ENCODE data around the gene CCNT1. TPM values are rescaled to one million over a fixed set of nuclear protein-coding genes. Genes with fewer than 3 reads are reported as not detected.
"Not testable (repeated sequence)": the region's sequence is repeated elsewhere in the genome, so short reads cannot be mapped to it uniquely, and the experiment has no call there.

Gene CCNT1
- total and polyA plus RNA-seq, 5 donors = 3.9 to 23.7 (median 21.3) TPM

DNA sequence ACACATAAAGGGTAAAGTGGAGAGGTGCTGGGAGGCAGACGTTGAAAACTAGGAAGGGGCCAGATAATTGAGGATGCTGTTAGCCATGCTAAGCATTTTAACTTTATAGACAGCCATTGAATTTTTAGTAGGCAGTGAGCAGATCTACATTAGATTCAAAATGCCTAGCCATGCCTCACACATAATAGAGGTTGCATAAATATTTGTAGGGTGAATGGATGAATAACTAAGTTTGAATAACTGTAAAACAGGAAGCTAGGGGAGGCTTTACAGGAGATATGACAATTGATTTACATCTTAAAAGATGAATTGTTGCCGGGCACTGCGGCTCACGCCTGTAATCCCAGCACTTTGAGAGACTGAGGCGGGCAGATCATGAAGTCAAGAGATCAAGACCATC lies 12.3 kb upstream of the CCNT1 start:
- H3K27ac ChIP-seq (ENCODE audit: low read length) = no peak overlapping the region
- no peaks in the 10 kb centered on the region for H3K9me3 ChIP-seq (ENCODE audit: control insufficient read depth, low read length)
- H3K27me3 ChIP-seq (ENCODE audit: control insufficient read depth, insufficient read depth) = no peaks in the 10 kb centered on the region
- ATAC-seq = no peak
- no peaks in the 10 kb centered on the region for H3K4me1 ChIP-seq (ENCODE audit: control insufficient read depth, insufficient read depth, low read length)
- DNase-seq = no peak
- no peak overlapping the region for H3K4me3 ChIP-seq (ENCODE audit: low read length)
- WGBS = 77% methylated on average over 5 of the region's 5 CpGs
- intact Hi-C loops (cut with DNase I) = no loop called here

DNA sequence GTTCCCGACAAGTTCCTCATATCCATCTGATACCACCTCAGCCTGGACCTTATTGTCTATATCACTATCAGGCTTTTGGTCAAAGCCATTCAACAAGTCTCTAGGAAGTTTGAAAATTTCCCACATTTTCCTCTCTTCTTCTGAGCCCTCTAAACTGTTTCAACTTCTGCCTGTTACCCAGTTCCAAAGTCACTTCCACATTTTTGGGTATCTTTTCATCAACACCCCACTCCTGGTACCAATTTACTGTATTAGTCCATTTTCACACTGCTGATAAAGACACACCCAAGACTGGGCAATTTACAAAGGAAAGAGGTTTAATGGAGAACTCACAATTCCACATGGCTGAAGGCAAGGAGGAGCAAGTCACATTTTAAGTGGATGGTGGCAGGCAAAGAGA lies 4.2 kb upstream of the CCNT1 start:
- 96% methylated on average over 1 of the region's 1 CpG for WGBS
- H3K27me3 ChIP-seq (ENCODE audit: control insufficient read depth, insufficient read depth); intact Hi-C loops (cut with DNase I): not testable (repeated sequence)

DNA sequence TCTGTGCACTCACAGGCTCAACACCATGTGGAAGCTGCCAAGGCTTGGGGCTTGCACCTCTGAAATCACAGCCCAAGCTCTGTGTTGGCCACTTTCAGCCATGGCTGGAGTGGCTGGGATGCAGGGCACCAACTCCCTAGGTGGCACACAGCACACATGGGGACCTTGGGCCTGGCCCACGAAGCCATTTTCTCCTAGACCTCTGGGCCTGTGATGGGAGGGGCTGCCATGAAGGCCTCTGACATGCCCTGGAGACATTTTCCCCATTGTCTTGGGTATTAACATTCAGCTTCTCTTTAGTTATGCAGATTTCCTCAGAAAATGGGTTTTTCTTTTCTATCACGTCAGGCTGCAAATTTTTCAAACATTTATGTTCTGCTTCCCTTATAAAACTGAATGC lies 3.7 kb upstream of the CCNT1 start:
- 83% methylated on average over 2 of the region's 2 CpGs for WGBS
- H3K4me1 ChIP-seq (ENCODE audit: control insufficient read depth, insufficient read depth, low read length); H3K4me3 ChIP-seq (ENCODE audit: low read length); ATAC-seq; intact Hi-C loops (cut with DNase I); H3K27me3 ChIP-seq (ENCODE audit: control insufficient read depth, insufficient read depth); DNase-seq; H3K9me3 ChIP-seq (ENCODE audit: control insufficient read depth, low read length); H3K27ac ChIP-seq (ENCODE audit: low read length): not testable (repeated sequence)

More for the DNA sequence above, 4.2 kb upstream of the CCNT1 start:
- not testable (repeated sequence) for H3K4me1 ChIP-seq (ENCODE audit: control insufficient read depth, insufficient read depth, low read length); H3K9me3 ChIP-seq (ENCODE audit: control insufficient read depth, low read length); H3K4me3 ChIP-seq (ENCODE audit: low read length); H3K27ac ChIP-seq (ENCODE audit: low read length); ATAC-seq; DNase-seq

DNA sequence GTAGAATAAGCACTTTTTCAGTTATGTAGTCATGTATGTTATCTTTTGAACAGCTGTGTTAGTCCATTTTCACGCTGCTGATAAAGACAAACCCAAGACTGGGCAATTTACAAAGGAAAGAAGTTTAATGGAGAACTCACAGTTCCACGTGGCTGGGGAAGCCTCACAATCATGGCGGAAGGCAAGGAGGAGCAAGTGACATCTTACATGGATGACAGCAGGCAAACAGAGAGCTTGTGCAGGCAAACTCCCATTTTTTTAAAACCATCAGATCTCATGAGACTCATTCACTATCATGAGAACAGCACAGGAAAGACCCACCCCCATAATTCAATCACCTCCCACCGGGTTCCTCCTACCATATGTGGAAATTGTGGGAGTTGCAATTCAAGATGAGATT lies 2.5 kb upstream of the CCNT1 start:
- H3K4me3 ChIP-seq (ENCODE audit: low read length); DNase-seq; H3K9me3 ChIP-seq (ENCODE audit: control insufficient read depth, low read length); ATAC-seq; intact Hi-C loops (cut with DNase I); H3K27me3 ChIP-seq (ENCODE audit: control insufficient read depth, insufficient read depth); H3K4me1 ChIP-seq (ENCODE audit: control insufficient read depth, insufficient read depth, low read length); H3K27ac ChIP-seq (ENCODE audit: low read length): not testable (repeated sequence)
- WGBS = 74% methylated on average over 4 of the region's 4 CpGs

DNA sequence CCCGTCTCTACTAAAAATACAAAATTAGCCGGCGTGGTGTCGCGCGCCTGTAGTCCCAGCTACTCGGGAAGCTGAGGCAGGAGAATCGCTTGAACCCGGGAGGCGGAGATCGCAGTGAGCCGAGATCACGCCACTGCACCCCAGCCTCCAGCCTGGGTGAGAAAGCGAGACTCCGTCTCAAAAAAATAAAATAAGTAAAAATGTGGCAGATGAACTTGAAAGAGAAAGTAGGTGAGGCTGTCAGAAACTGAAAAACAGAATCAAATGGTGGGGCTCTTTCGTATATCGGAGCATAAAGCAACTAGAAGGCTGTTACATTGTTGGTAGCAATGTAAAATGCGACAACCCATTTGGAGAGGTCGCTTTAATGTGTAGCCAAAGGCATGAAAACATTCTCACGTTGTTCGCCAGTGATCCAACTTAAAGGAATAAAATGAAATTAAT lies 767 bp upstream of the CCNT1 start:
- Histone ChIP-seq H3K27ac (ENCODE audit: low read length) (peak overlapping the region; percentile 84), H3K4me3 (ENCODE audit: low read length) (peak overlapping the region; percentile 73), H3K4me1 (ENCODE audit: control insufficient read depth, insufficient read depth, low read length) (peaks cover 2% of the 10 kb centered on the region), H3K27me3 (ENCODE audit: control insufficient read depth, insufficient read depth) (no peaks in the 10 kb centered on the region), H3K9me3 (ENCODE audit: control insufficient read depth, low read length) (no peaks in the 10 kb centered on the region)
- DNase-seq (no peak), ATAC-seq (peak in 1 of 2 donors; percentile 5)
- 10% methylated on average over 21 of the region's 21 CpGs for WGBS
- intact Hi-C loops (cut with DNase I) = no loop called here

DNA sequence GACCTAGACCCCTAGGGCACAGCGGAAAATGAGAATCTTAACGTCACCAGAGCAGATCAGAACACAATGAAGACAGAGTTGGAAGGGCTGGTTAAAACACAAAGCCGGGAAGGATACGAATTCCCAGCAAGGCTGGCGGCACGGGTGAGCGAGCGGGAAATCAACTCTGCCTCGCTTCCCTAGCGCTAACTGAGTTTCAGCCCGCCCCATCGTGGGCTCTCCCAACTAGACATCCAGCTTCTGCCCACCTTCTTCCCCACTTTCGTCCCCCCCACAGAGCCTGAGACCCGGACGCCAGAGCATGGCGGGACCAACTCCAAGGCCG lies 377 bp downstream of the CCNT1 start:
- Histone ChIP-seq H3K4me1 (ENCODE audit: control insufficient read depth, insufficient read depth, low read length) (peaks cover 2% of the 10 kb centered on the region), H3K27ac (ENCODE audit: low read length) (peak overlapping the region; percentile 80), H3K27me3 (ENCODE audit: control insufficient read depth, insufficient read depth) (no peaks in the 10 kb centered on the region), H3K9me3 (ENCODE audit: control insufficient read depth, low read length) (no peaks in the 10 kb centered on the region), H3K4me3 (ENCODE audit: low read length) (peak overlapping the region; percentile 85)
- DNase-seq = no peak
- intact Hi-C loops (cut with DNase I) = no loop called here
- peak in 1 of 2 donors; percentile 69 for ATAC-seq
- WGBS = under 1% methylated on average over 17 of the region's 17 CpGs

DNA sequence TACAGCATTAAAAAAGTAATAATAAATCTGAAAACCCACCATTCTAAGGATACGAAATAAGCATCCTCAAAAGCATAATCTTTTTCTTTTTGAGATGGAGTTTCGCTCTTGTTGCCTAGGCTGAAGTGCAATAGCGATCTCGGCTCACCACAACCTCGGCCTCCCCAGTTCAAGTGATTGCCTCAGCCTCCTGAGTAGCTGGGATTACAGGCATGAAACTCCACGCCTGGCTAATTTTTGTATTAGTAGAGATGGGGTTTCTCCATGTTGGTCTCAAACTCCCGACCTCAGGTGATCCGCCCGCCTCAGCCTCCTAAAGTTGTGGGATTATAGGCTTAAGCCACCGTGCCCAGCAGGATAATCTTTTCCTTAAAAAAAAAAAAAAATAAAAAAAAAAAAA lies 4.3 kb downstream of the CCNT1 start:
- 95% methylated on average over 10 of the region's 10 CpGs for WGBS
- no peak for DNase-seq
- H3K4me1 ChIP-seq (ENCODE audit: control insufficient read depth, insufficient read depth, low read length) = peaks cover 2% of the 10 kb centered on the region

DNA sequence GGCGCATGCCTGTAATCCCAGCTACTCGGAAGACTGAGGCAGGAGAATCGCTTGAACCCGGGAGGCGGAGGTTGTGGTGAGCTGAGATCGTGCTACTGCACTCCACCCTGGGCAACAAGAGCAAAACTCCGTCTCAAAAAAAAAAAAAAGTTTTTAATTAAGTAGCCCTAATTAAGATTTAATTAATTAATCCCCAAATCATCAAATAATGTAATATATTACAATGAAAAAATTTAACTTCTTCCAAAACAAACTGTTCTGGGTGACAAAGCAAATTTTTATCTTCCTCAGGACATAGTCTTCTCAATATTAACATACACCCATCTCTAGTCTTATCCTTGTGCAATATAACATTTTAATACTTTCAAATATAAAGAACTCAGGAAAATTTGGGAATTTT lies 17.7 kb downstream of the CCNT1 start:
- DNase-seq = peak in 1 of 3 donors; percentile 10
- 98% methylated on average over 7 of the region's 7 CpGs for WGBS
- H3K4me3 ChIP-seq (ENCODE audit: low read length); H3K9me3 ChIP-seq (ENCODE audit: control insufficient read depth, low read length); ATAC-seq; intact Hi-C loops (cut with DNase I); H3K27ac ChIP-seq (ENCODE audit: low read length); H3K27me3 ChIP-seq (ENCODE audit: control insufficient read depth, insufficient read depth); H3K4me1 ChIP-seq (ENCODE audit: control insufficient read depth, insufficient read depth, low read length): not testable (repeated sequence)

More for the DNA sequence above, 4.3 kb downstream of the CCNT1 start:
- intact Hi-C loops (cut with DNase I) = no loop called here
- Histone ChIP-seq H3K27me3 (ENCODE audit: control insufficient read depth, insufficient read depth) (no peaks in the 10 kb centered on the region), H3K9me3 (ENCODE audit: control insufficient read depth, low read length) (no peaks in the 10 kb centered on the region), H3K27ac (ENCODE audit: low read length) (no peak overlapping the region), H3K4me3 (ENCODE audit: low read length) (no peak overlapping the region)
- no peak for ATAC-seq

DNA sequence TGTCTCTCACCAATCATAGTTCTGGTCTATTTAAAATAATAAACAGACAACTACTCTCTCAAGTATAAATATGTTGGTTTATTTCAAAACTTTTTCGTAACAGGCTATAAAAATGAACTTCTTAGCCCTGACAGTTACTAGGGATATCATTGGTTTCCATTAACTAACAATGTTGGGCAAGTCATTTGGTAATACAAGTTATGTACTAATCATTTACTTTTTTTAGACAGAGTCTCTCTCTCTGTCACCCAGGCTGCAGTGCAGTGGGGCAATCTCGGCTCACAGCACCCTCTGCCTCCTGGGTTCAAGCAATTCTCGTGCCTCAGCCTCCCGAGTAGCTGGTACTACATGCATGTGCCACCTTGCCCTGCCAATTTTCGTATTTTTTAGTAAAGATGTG lies 19.9 kb downstream of the CCNT1 start:
- Histone ChIP-seq H3K4me3 (ENCODE audit: low read length) (no peak overlapping the region), H3K27me3 (ENCODE audit: control insufficient read depth, insufficient read depth) (no peaks in the 10 kb centered on the region), H3K9me3 (ENCODE audit: control insufficient read depth, low read length) (no peaks in the 10 kb centered on the region), H3K27ac (ENCODE audit: low read length) (no peak overlapping the region), H3K4me1 (ENCODE audit: control insufficient read depth, insufficient read depth, low read length) (no peaks in the 10 kb centered on the region)
- 91% methylated on average over 5 of the region's 5 CpGs for WGBS
- intact Hi-C loops (cut with DNase I) = no loop called here
- no peak for ATAC-seq
- DNase-seq = no peak

DNA sequence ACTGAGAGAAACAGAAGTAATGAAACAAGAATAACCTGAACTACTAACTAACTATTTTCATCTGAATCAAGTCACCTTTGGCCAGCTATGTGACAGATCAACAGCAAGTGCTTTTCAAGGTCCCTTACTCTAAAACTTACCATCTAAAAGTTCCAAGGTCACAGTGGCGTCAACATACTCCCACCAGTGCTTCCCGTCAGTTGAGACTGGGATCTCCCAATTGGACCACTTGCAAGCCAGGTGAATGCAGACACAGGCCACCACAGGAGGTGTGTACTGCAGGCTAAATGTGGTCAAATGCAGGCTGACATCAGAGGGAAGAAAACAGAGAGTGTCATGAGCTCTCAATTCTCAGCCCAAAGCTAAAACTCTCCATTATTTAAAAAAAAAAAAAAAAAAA lies 20.6 kb downstream of the CCNT1 start:
- H3K27ac ChIP-seq (ENCODE audit: low read length) = no peak overlapping the region
- WGBS = 93% methylated on average over 2 of the region's 2 CpGs
- H3K9me3 ChIP-seq (ENCODE audit: control insufficient read depth, low read length) = no peaks in the 10 kb centered on the region
- intact Hi-C loops (cut with DNase I) = no loop called here
- no peak overlapping the region for H3K4me3 ChIP-seq (ENCODE audit: low read length)
- H3K27me3 ChIP-seq (ENCODE audit: control insufficient read depth, insufficient read depth) = no peaks in the 10 kb centered on the region
- peaks cover 2% of the 10 kb centered on the region for H3K4me1 ChIP-seq (ENCODE audit: control insufficient read depth, insufficient read depth, low read length)
- ATAC-seq (no peak), DNase-seq (no peak)

DNA sequence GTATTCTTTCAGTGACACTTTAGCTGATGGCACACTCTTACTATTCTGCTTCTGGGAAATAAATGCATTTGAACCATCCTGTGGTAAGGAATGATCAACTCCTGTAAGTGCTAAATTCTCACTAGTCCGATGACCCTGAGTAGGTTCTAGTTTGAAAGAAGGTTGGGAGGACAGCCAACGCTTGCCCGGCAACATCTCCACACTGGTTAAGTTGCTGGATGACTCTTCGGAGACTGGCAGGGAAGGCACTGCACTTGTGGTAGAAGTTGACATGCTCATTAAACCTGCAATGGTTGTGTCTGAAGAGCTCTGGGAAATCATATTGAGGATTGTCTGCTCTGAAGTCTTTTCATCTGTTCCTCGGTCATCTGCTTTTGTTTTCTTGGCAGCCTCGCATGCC lies 22.5 kb downstream of the CCNT1 start:
- 94% methylated on average over 6 of the region's 6 CpGs for WGBS
- DNase-seq = no peak

DNA sequence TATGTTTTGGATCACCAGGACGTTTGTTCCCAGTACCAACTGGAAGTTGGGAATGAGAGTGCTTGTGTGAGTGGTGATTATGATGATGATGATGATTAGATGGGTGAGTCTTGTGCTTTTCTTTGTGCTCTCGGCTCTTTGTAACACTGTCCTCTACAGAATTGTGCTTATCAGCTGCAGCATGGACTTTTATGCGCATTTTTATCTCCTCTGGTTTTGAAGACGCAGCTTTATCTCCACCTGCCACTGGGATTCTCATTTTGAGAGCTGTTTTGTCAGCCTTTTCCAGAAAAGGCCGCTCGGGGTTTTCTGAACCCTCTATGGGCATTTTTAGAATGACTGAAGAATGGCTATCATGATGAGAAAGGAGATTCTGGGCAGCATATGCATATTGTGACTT lies 22.9 kb downstream of the CCNT1 start:
- H3K9me3 ChIP-seq (ENCODE audit: control insufficient read depth, low read length) = no peaks in the 10 kb centered on the region
- no peak for DNase-seq
- 85% methylated on average over 6 of the region's 6 CpGs for WGBS
- H3K27me3 ChIP-seq (ENCODE audit: control insufficient read depth, insufficient read depth) = no peaks in the 10 kb centered on the region
- H3K27ac ChIP-seq (ENCODE audit: low read length) = no peak overlapping the region
- H3K4me1 ChIP-seq (ENCODE audit: control insufficient read depth, insufficient read depth, low read length) = peaks cover 5% of the 10 kb centered on the region
- H3K4me3 ChIP-seq (ENCODE audit: low read length) = no peak overlapping the region
- intact Hi-C loops (cut with DNase I) = no loop called here
- no peak for ATAC-seq

More for the DNA sequence above, 22.5 kb downstream of the CCNT1 start:
- no peak for ATAC-seq
- no peaks in the 10 kb centered on the region for H3K27me3 ChIP-seq (ENCODE audit: control insufficient read depth, insufficient read depth)
- H3K4me3 ChIP-seq (ENCODE audit: low read length) = no peak overlapping the region
- no peak overlapping the region for H3K27ac ChIP-seq (ENCODE audit: low read length)
- H3K4me1 ChIP-seq (ENCODE audit: control insufficient read depth, insufficient read depth, low read length) = peaks cover 5% of the 10 kb centered on the region
- no peaks in the 10 kb centered on the region for H3K9me3 ChIP-seq (ENCODE audit: control insufficient read depth, low read length)
- intact Hi-C loops (cut with DNase I) = no loop called here

Data from right cardiac atrium (tissue), 5 donors.